Measurements from ENCODE around the gene TNFRSF6B. TPM values are rescaled to one million over a fixed set of nuclear protein-coding genes. Genes with fewer than 3 reads are reported as not detected.

The TNFRSF6B gene
- total and polyA plus RNA-seq, 2 donors (not counting 3 experiments of a cell fraction or from before 2014, with no cell fraction given) = 0.69 to 11.3 TPM

DNA sequence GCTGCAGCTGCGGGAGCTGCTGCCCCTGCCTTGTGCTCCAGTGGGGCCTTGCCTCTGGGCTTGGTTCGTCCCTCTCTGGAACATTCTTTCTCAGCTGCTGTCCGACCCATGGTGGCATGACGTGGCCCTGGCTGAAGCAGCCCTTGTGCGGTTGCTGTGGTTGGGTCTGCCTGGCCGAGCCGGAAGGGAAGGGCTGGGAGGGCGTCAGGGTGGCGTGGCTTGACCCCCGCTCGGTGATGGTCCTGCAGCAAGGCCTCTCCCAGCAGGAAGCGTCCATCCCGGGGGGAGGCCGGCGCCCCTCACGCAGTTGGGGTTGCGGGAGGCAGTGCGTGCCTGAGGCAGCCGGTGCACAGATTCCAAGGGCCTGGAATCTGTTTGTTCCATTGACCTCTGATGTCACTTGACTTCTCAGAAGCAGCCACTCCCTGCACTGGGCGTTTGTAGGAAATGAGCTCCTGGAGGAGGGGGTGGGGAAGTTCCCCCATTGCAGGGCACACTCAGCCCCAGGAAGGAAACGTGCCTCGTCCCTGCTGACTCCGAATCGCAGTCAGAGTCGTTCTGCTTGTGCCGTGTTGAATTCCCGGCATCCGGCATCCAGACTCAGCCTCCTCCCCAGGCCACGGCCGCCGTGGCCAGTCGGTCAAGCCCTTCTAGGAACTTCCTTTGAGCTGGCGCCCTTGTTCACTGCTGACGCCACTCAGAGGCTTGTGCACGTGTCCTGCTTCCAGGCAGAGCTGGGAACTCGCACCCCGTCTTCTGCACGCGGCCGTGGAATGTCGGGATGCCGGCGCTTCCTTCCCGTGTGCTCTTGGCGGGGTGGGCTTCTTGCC, 9.7 kb upstream of the TNFRSF6B start:
- Histone ChIP-seq H3K4me1 (ENCODE audit: control insufficient read depth, extremely low read depth, insufficient read depth, low read length) (peaks cover 49% of the 10 kb centered on the region), H3K9me3 (replicated peaks; ENCODE audit: control insufficient read depth, insufficient read depth, low read length) (no peaks in the 10 kb centered on the region), H3K79me2 (ENCODE audit: control insufficient read depth, insufficient read depth, low read length) (peaks cover 4% of the 10 kb centered on the region), H3K27me3 (ENCODE audit: control insufficient read depth in 2 of 2, insufficient read depth in 2 of 2, low read length in 2 of 2) (no peaks in the 10 kb centered on the region), H3K4me2 (ENCODE audit: insufficient read depth, low read length) (no peak overlapping the region), H3K36me3 (ENCODE audit: control insufficient read depth in 2 of 2, extremely low read depth in 1 of 2, insufficient read depth in 2 of 2, low read length in 2 of 2) (no peaks in the 10 kb centered on the region), H3K4me3 (replicated peaks in 1 of 3; ENCODE audit: insufficient read depth in 1 of 3, low read depth in 1 of 3, low read length in 3 of 3) (no peak overlapping the region), H3K9me1 (replicated peaks; ENCODE audit: control insufficient read depth, extremely low read depth, insufficient read depth, low read length) (no peaks in the 10 kb centered on the region), H4K20me1 (replicated peaks; ENCODE audit: control insufficient read depth, extremely low read depth, insufficient read depth, low read length) (no peaks in the 10 kb centered on the region), H3K9ac (replicated peaks; ENCODE audit: extremely low read depth, insufficient read depth, low read length) (peak overlapping the region; percentile 10), H2AFZ (ENCODE audit: low read depth, low read length) (no peak overlapping the region), H3K27ac (ENCODE audit: insufficient read depth, low read depth, low read length) (peak overlapping the region; percentile 79)
- ChIA-PET POLR2A (interaction anchor here (1.6 kb wide), 1 partner anchor 21 kb away, joined by 9 read pairs; the partner anchor contains the start of genes ARFRP1 and ZGPAT), CTCF (interaction anchor here (1.1 to 3.2 kb wide), 7 partner anchors 10 to 149 kb away, joined by 3 to 13 read pairs (median 5); partner anchors contain the start of genes ARFRP1, PTK6, TNFRSF6B and ZGPAT)
- FAIRE-seq (peak; percentile 98), DNase-seq (ENCODE audit: low read depth, low spot score) (peak; percentile 92)
- intact Hi-C loops (cut with micrococcal nuclease) = loop anchor here (1.0 kb wide), 3 partner anchors 13 to 58 kb away; partner anchors contain the start of gene RTEL1
- peak; percentile 37 for TF ChIP-seq FOS (IDR thresholded peaks at IDR 0.05; ENCODE audit: borderline replicate concordance, insufficient read depth, low read length)
- no peak for TF ChIP-seq EZH2 (IDR thresholded peaks at IDR 0.05; ENCODE audit: borderline replicate concordance, low read depth, low read length, severe bottlenecking)
- TF ChIP-seq MYC (IDR thresholded peaks at IDR 0.05; ENCODE audit: low read depth, low read length) = peak; percentile 85
- TF ChIP-seq POLR2AphosphoS5 (IDR thresholded peaks at IDR 0.05; ENCODE audit: insufficient read depth, low read depth, low read length) = peak; percentile 94
- peak; percentile 16 for TF ChIP-seq JUN (IDR thresholded peaks at IDR 0.05; ENCODE audit: borderline replicate concordance, insufficient read depth, insufficient read length, low read depth)
- TF ChIP-seq, protein P1, sequence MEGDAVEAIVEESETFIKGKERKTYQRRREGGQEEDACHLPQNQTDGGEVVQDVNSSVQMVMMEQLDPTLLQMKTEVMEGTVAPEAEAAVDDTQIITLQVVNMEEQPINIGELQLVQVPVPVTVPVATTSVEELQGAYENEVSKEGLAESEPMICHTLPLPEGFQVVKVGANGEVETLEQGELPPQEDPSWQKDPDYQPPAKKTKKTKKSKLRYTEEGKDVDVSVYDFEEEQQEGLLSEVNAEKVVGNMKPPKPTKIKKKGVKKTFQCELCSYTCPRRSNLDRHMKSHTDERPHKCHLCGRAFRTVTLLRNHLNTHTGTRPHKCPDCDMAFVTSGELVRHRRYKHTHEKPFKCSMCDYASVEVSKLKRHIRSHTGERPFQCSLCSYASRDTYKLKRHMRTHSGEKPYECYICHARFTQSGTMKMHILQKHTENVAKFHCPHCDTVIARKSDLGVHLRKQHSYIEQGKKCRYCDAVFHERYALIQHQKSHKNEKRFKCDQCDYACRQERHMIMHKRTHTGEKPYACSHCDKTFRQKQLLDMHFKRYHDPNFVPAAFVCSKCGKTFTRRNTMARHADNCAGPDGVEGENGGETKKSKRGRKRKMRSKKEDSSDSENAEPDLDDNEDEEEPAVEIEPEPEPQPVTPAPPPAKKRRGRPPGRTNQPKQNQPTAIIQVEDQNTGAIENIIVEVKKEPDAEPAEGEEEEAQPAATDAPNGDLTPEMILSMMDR (IDR thresholded peaks at IDR 0.05; ENCODE audit: extremely low read depth in 1 of 2, insufficient read depth in 1 of 2, low read depth in 1 of 2, low read length in 2 of 2) = no peak
- TF ChIP-seq, protein P2, sequence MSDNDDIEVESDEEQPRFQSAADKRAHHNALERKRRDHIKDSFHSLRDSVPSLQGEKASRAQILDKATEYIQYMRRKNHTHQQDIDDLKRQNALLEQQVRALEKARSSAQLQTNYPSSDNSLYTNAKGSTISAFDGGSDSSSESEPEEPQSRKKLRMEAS (IDR thresholded peaks at IDR 0.05; ENCODE audit: insufficient read depth, insufficient read length) = peak; percentile 83
- peak; percentile 55 for TF ChIP-seq POLR2A (IDR thresholded peaks at IDR 0.05; ENCODE audit: low read depth, low read length)
- dilution Hi-C loops (cut with MboI; ENCODE audit: extremely low pct_ligation_motif_present, low sequenced_read_pairs) = no loop called here
- TSS peak; percentile 4 for BruUV-seq (replicated peaks)
